NK-92 treated with Interleukin-12 subunit alpha and Interleukin-12 subunit beta, amount 100 ng/mL, for 24 hours (cell line): ENCODE measurements around the gene LRCH3.
A peak's percentile ranks its signal among the peaks of the same experiment; 100 is the strongest.

Source experiments
- DNase-seq: peaks from one replicate; lab custom pipeline; 2025; lab: John Stamatoyannopoulos, UW

Gene LRCH3

GRCh38 chr3:197791113-197791891, at the start of gene LRCH3:
LRCH3 (plus strand) TSS chr3:197791254; CDS start chr3:197791279, 25 bp downstream.
- peak; percentile 88 for DNase-seq

GRCh38 chr3:197742787-197743186, 48.3 kb upstream of the LRCH3 start:
- no peak for DNase-seq

GRCh38 chr3:197746209-197746608, 44.8 kb upstream of the LRCH3 start:
- DNase-seq, result no peak

DNA sequence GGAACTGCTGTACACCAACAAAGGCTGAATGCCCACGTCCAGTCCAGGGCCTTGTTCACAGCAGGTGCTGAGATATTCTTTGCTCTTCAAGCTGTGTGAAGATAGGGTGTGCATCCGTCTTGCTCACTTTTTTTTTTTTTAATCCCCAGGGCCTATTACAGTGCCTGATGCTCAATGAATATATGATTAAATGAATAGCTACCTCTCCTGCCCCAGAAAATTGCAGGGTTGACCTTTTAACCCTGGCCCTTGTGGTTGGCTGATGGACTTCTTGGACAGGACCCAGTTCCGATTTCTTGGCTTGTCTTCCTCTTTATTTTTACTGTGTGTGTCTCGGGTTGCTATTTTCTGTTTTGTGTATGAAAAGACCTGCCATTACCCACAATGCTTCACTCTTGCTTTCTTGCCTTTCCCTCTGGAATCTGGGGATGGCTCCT, 44.2 kb upstream of the LRCH3 start:
- no peak for DNase-seq

DNA sequence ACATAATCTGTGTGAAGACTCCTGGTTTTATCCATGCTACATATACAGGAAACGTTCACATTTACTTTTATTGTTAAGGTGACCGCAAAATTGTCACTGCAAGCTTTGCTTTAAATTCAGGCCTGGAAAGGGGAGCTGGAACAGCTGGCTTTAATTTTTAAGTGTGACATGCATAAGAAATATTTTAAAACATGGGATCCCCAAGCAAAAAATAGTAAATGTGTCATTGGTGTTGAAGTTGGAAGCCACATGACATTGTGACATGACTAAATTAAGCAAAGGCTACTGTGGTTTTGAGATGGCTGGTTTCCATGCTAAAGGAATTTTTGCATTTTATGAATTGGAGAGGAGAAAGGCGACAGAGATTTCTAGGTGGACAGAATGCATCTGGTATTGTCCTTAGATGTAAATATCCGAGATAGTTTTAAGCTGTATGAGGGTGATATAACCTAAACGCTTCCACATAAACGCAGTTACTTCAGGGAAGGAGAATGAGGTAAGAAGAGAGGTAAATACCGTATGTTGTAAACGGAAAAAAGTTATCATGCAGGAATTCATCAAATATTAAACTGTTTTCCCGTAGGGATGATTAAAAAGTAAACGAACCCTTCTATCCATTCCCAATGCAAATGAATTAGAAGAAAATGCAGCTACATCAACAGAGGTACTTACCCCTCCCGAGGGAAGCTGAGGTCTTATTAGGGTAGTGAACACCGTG, 42.3 kb upstream of the LRCH3 start:
- DNase-seq, result no peak

DNA sequence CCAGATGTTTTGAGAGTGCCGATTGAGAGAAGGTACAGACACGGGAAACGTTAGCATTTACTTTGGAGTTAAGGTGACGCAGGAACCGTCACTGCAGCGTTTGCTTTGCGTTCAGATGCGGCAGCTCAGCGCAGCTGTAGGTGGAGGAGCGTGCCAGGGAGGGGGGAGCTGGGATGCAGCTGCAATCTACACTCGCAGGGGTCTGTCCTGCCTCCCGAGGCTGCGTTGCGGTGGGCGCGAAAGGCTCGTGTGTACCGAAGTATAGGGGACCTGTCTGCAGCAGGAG, 41.8 kb upstream of the LRCH3 start:
- no peak for DNase-seq

GRCh38 chr3:197749601-197750395, 41.3 kb upstream of the LRCH3 start, which contains the start of gene FYTTD1:
FYTTD1 (plus strand) TSS chr3:197749883; CDS start chr3:197749972, 89 bp downstream.
- DNase-seq, result peak; percentile 74

- peak; percentile 50 for DNase-seq
These were observed 40.6 kb upstream of the LRCH3 start for GRCh38 chr3:197750396-197750831.

- no peak for DNase-seq
These were observed 40.0 kb upstream of the LRCH3 start for GRCh38 chr3:197750858-197751737.

GRCh38 chr3:197752107-197752506, 38.9 kb upstream of the LRCH3 start:
- DNase-seq, result no peak

GRCh38 chr3:197753263-197753662, 37.8 kb upstream of the LRCH3 start:
- DNase-seq, result no peak

GRCh38 chr3:197756704-197757103, 34.4 kb upstream of the LRCH3 start:
- DNase-seq, result no peak

DNA sequence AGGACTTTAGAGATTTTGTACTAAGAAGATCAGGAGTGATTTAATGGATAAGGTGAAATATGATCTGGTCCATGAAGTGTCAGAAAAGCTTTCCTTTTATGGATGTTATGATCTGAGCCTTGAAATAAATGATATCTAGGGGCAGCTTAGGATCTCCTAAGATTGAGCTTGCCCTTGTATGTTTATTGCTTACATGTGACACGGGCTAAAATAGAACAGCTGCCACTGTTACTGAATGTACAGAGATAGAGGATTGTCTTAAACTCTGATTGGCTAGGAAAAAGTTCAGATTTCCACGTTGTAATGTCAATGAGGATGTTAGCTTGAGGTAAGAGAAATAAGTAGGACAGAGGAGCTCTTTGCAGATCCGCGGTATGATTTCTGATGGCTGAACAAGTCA, 32.5 kb upstream of the LRCH3 start:
- no peak for DNase-seq

DNA sequence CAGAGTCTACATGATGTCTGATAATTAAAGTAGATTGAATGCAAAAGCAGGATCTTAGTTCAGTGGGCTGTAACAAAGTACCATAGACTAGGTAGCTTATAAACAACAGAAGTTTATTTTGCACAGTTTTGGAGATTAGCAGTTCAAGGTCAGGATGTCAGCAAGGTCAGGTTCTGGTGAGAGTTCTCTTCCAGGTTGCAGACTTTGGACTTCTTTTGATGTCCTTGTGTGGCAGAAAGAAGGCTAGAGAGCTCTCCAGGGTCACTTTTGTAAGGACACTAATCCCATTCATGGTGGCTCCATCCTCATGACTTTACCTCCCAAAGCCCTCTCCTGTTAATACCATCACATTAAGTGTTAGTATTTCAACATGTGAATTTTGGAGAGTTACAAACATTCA, 29.3 kb upstream of the LRCH3 start:
- no peak for DNase-seq

GRCh38 chr3:197775317-197775716, 15.7 kb upstream of the LRCH3 start:
- no peak for DNase-seq

DNA sequence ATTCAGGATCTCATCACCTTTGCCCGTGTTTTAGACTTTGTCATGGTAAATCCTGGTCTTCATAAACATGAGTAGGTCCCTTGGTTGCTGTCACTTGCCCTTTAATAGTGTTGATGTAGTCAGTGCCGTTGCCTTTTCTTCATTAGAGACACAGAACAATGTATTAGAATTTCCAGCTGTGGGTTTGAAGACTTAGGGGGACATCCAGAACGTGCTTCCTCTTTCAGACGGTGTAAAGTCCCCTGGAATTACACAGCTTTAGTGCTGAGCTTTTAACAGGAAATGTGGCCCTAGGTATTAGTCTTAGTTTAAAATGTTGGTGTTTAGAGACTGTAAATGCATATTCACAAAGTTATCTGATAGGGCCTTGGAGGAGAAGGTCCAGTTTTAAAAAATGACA, 8.8 kb upstream of the LRCH3 start:
- DNase-seq, result no peak

DNA sequence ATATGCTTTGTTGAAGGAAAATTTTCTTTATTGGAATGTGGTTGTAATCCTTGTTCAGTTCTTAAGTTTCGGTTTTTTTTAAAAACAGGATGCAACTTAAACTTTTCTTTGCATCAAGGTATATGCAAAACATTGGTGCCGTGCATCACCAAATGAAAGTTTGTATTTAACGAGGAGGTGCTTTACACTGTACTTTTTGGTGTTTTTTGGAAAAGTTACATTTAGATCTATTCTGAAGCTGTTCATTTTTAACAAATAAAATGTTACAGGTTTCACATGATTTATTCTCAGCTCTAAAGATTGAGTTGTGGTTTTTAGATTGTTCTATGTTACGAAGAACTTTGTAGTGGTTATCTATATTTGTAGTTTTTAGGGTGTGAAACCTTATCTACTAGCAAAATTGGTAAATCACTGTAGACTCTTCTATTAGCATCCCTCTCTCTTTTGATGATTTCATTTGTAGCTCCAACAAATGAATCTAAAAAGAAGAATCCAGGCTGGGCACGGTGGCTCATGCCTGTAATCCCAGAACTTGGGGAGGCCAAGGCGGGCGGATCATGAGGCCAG, 7.0 kb upstream of the LRCH3 start:
- DNase-seq, result no peak

DNA sequence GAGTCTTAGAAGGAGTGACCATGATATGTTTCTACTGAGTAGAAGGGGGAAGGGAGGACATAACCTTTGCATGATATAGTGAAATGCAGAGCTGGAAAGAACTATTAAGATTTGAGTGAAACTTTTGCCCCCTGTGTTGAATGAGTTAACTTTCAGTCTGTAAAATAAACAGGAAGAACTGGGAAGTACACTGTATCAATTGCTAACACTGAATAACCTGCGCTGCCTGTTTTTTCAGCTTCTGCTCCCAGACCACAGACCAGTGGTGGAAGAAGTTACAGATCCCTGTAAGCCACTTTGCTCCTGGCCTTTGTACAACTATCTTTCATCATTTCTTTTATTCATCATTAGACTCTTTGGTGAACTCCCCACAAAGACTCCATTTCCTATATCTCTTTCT, 3.6 kb upstream of the LRCH3 start:
- no peak for DNase-seq

GRCh38 chr3:197789309-197789708, 1.7 kb upstream of the LRCH3 start:
- no peak for DNase-seq

DNA sequence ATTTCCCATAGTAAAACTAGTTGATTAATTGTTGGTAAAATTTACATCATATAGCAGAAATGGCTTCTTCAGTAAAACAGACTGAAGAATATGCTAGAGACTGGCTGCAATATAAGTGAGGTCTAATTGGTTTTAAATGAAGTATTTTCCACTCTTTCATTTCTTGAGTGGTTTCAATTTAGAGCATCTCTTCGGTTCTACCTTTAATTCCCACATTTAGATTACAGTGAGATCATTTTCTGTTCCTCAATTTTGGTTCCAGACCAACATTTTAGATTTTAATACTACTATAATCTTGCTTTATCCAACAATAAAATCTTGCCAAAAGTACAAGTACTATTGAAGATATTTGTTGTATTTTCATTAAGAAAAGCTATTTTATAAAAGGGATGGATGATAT, 1.0 kb upstream of the LRCH3 start:
- DNase-seq, result no peak

GRCh38 chr3:197791892-197792647, 1.0 kb downstream of the LRCH3 start:
- DNase-seq, result no peak
